IPS-18c (cell line): ENCODE measurements around the gene POLD3.

Source experiments
- H3K4me3 ChIP-seq: 2 replicates; pipeline ENCODE4 v1.7.0; 2013; ENCODE audit warnings: low read depth, mild to moderate bottlenecking, low read length, moderate library complexity; ENCODE audit not compliant: insufficient read depth
- H3K9me3 ChIP-seq: one replicate; pipeline ENCODE4 v1.6.1; 2013; ENCODE audit warnings: mild to moderate bottlenecking, low read length, moderate library complexity; ENCODE audit not compliant: control insufficient read depth, insufficient read depth

Gene POLD3

DNA sequence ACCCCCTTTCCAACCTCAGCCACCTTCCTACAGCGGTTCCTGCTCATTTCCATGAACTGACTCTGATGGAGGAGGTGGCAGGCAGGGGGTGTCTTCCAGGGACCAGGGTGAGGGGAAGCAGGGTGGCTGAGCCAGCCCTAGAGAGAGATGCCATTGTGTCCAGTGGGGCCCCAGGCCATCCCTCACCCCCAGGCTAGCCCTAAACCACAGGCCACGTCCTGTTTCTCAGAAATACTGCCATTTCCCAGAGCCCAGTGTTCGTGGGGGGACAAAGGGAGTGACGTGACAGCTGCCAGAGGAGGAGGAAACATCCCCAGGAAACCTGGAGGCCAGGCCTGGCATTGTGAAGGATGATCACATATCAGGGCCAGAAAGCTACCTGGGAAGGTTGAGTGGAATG, 99.4 kb downstream of the POLD3 start:
- Histone ChIP-seq H3K4me3 (no peak overlapping the region), H3K9me3 (no peaks in the 10 kb centered on the region)
